Amniotic epithelial cell (primary cell): ENCODE data around the gene CHMP6.
"Not testable (repeated sequence)": the region's sequence is repeated elsewhere in the genome, so short reads cannot be mapped to it uniquely, and the experiment has no call there.

Experiments used
- DNase-seq: peaks from one replicate; pipeline ENCODE4 v3.0.0-alpha.2; 2010; ENCODE audit warnings: low read depth

The CHMP6 gene

DNA sequence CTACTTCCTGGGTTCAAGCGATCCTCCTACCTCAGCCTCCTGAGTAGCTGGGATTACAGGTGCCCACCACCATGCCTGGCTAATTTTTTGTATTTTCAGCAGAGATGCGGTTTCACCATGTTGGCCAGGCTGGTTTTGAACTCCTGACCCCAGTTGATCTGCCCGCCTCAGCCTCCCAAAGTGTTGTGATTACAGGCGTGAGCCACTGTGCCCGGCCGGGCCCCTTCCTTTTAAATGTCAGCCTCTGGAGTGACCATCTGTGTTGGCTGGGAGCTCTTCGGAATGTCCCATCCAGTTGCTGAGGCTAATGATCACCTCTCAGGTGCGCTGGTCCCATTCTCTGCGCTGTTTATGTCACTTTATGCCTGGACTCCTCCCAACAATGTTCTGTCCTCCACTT, 38.7 kb downstream of the CHMP6 start:
- not testable (repeated sequence) for DNase-seq

DNA sequence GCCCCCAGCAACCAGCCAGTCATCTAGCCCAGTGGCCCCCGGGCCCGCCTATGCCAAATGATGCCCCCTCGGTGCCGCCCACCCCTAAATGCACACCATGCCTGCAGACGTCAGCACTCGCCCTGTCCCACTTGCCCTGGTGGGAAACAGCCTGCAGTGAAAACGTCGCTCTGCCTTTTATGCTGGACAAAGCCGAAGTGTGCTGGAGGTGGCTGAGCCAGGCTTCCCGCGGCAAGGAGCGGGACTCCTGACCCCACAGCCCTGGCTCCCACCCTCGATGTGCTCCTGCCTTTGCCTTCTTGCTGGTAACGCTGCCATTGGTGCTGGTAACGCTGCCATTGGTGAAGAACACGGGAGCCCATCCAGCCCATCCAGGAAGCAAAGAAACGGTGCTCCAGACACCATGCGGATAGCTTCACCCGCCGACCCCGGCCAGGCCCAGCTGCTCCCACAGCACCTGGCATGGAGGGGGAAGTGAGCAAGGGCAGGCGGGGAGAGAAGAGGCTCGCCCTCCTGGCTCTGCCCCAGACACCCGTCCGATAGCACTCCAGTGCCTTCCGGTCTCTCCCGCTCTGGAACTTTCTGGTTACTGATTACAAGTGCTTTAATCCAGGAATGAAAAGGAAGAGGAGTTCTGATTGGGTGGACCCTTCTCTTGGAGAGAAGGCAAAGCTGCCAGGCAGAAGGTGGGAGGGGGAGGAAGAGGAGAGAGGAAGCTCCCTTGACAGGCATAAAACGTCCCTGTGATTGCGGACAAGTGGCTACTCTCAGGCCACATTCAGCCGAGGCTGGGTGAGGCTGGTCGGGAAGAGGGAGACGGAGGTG, 39.3 kb downstream of the CHMP6 start:
- DNase-seq = no peak

DNA sequence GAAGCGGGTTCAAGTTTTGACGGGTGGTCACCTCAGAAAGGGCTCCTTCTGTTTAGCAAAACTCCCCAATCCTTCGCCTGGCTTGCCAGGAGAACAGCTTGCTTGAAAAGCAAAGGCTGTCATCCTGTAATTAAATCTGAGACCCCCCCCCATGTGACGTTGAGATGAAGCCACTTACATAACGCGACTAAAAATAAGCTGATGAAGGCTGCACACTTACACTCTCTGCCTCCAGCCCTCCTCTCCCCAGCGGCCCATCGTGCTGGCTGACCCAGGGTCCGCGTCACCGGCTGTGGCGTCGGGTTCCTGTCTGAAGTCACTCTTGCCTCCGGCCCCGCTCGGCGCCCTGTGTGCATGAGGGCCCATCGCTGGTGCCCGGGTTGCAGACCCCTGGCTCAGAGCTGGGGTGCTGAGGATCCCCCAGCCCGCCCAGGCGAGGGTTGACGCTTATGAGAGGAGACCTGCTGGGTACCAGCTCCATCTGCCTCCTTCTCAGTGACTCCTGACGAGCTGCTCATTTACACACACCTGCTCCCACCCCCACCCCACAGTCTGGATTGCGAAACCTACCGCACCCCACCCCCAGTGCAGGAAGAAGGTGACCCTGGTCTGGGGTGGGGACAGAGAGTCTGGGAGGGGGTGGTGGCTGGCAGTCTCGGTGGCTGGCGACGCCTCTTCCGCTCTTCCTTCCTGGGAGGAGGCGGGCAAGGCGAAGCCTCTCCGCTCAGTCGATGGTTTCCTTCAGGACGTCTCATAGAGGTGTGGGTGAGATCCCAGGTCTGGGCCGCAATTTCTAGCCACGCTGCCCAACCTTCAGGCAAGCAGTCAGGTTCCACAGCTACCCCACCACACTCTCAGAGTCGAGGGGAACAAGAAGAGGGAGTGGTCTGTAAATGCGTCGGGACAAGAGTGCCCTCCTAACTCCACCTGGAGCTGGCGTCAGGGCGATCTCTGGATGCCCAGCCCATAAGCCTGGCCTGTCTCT, 40.2 kb downstream of the CHMP6 start:
- DNase-seq = no peak

DNA sequence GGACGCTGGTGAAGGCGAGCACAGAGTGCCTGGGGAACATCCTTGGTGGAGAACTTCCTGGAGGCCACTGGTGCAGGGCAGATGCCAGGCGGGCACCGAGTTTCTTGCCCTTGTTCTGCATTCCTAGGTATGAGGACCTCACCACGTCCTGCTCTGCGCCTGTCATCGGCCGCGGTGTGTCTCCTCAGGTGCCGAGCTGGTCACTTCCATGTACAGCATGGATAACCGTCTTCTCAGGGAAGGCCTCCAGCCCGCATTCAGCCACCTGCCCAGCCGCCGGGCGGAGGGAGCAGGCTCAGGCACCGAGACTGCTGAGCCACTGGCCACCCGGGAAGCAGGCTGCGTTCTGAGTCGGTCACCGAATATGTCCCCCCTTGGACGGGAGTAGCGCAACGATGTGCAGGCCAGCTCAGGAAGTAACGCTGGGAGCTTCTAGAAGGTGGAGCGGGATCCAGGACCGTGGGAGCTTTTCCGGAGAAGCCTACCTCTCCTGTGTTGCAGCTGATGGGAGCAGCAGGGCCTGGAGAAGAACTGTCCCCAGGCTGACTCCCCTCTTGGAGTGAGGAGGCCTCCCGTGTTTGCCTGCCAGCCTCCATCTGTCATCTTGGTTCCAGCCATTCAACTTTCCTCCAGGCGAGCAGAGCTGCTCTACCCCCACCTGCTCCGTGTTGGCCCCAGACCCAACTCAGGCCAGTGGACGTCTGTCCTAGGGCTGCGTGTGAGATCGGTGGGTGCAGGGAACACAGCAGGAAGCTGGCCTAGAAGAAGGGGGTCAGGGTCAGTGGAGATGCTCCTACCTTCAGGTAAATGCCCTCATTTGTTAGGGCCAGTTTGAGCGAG, 41.2 kb downstream of the CHMP6 start:
- DNase-seq = no peak

DNA sequence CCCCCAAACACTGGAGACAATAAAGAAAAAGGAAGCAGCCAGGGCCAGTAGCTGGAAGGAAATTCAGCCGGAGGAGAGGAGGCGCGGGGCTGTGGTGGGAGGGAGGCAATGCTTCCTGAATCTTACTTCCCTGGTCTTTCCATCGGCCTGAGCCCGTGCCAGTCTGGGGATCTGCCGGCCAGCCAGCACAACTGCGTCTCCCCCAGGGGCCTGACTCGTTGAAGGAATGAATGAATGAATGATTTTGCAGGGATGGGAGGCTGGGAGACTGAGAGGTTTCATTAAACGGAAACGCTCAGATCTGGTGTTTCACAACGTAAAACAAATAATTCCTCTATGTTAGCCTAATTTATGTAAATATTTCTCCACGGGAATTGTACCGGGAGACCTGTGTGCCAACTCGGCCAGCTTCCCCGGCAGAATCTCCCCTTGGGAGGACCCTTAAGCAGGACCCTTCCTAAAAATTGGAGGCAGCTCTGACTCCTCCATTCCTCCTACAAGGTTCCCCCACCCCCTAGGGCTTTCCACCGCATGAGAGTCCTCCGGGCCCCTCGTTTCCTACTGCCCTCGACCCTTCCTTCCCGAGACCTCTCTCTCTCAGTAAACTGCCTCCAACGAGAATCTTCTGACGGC, 42.0 kb downstream of the CHMP6 start:
- DNase-seq = no peak

DNA sequence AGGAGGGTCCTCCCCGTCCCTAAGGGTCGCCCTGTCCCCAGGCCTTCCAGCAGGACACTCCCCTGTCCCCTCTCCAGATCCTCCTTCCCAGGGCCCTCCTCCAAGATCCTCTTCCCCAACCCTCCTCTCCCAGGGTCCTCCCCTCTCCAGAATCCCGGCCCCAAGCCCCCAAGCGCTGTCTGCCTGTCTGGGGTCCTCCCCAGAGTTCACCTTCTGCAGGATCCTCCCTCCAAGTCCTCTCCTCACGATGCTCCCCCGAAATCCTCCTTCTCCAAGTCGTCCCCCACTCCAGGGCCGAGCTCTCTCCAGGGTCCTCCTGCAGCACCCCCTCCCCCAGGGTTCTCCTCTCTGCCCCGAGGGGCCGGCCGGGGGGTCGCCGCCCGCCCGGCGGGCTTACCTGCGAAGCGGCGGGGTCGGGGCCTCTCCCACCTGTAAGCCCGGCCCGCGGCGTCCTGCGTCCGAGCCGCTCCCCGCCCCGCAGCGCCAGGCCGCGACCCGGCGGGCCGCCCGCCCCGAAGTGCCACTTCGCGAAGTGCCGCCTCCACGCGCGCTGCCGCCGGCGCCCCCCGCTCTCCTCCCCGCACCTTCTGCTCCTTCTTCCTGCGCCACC, 42.6 kb downstream of the CHMP6 start:
- DNase-seq = no peak

DNA sequence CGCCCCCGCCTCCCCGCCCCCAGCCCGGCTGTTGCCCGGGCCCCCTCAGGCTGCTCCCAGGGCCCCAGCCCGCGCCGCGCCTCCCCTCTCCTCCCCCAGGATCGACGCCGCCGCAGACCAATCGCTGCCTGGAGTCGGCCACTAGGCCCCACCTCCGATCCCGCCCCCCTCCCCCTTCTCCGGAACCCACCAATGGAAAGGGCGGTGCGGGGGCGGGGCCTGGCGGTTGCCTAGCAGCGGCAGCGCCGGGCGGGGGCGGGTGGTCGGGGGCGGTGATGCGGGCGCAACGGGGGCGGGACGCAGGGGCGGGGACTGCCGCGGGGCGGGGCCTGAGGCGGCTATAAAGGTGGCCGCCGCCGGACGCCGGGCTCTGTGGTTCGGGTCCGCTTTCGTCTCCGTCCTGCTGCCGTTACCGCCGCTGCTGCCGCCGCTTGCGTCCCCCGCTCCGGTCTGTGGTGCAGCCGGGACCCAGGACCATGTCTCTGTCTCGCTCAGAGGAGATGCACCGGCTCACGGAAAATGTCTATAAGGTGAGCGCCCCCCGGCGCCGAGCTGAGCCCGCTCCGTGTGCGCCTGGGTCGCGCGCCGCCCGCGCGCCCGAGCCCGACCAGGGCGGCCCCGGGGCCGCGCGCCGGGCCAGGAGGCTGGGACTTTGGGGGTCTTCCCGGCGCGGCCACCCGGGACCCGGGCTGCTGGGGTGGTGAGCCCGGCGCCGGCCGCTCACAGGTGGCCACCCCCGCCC, 43.3 kb downstream of the CHMP6 start, which contains the start of gene BAIAP2:
TSS of gene BAIAP2 (plus strand) at position 373 of the 742 bp plus-strand sequence. CDS start at position 477, 104 bp downstream.
- DNase-seq = peak; percentile 88

DNA sequence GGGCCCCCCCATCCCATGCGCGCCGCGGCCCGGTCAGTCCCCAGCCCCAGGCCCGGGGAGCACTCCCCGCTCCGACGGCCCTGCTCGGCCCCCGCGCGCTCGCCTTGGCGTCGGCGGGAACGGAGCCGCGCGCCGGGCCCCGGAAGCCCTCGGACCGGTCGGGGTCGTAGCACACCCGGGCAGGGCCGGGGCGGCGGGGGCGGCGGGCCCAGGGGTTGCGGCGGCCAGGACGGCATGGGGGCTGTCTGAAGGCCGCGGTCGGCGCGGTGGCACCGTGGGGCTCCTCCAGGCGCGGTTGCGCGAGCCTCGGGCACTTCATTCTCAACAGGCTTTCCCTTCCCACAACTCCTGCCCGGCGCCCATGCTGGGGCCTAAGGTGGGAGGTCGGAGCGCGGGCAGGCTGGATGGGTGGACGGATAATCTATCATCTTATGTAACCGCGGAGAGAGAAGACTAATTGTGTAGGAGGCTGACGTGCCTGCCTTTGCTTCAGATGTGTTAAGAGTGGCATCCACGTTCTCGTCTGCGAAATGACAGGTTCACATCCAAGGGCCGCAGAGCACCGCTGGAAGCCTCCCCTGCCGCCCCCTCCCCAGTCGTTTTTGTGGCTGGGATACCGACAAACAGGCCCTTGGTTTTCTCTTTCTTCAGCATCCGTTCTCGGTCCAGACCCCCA, 44.0 kb downstream of the CHMP6 start:
- peak; percentile 77 for DNase-seq

DNA sequence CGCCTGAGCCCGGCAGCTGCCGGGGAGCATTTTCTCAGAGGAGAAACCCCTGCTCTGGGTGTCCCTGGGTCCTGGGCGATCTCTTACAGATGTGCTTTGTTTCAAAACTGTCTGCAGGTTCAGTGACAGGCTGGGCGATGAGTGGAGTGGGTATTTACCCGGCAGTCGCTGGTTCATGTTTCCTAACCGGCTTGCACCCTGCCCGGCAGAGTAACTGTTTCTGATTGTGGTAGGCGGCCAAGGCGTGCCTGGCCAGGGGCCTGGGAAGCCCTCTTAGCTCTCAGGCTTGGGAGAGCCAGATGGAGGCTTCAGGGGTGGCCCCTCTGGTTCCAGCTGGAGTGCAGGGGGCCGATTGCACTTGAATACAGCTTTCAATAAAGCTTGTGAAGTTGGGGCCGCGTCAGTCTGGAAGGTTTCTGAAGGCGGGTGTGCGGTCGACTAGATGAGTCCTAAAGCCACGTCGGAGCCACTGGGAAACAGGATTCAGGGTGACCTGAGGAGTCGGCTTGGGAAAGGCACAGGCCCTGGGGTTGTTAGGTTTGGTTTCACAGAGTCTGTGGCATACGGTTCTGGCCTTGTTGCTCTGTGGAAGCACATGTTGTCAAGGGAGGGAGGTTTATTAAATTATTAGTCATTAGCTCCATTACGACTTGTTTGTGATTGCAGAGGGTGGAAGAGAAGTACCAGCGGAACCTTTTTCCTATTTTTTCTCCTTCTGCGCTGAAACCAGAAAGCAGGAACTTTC, 44.7 kb downstream of the CHMP6 start:
- DNase-seq = peak; percentile 51

DNA sequence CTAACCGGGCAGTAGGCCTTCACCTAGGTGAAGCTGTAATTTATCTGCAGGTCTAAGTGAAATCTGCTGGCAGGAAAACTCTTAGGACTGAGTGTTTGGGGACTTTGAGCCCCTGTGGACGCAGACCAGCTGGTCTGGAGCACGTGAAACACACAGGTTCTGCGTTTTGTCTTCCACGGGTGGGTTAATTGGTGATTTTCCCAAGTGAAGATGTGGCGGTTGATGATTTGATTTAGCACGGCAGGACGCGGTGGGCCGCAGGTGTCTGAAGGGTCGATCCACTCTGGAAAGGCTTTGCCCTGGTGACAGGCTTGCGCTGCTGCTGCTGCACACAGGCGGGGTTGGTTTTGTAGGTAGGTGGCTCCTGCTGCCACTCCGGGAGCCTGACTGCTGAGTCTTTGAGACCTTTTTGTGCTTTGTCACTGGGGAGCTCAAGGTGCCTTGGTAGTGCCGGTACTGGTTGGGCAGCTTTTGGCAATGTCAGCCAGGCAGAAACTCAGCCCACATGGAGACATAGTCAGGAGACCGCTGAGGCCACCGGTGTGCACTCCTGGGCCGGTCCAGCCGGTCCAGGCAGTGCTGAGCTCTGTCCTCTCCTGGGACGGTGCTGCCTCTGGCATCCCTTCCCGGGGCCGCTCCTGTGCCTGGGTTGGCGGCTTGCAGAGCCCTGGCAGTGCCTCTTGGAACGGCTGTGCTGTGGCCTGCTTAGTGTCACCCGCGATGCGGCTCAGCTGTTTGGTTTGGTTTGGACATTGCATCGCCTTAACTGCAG, 45.6 kb downstream of the CHMP6 start:
- DNase-seq = no peak

DNA sequence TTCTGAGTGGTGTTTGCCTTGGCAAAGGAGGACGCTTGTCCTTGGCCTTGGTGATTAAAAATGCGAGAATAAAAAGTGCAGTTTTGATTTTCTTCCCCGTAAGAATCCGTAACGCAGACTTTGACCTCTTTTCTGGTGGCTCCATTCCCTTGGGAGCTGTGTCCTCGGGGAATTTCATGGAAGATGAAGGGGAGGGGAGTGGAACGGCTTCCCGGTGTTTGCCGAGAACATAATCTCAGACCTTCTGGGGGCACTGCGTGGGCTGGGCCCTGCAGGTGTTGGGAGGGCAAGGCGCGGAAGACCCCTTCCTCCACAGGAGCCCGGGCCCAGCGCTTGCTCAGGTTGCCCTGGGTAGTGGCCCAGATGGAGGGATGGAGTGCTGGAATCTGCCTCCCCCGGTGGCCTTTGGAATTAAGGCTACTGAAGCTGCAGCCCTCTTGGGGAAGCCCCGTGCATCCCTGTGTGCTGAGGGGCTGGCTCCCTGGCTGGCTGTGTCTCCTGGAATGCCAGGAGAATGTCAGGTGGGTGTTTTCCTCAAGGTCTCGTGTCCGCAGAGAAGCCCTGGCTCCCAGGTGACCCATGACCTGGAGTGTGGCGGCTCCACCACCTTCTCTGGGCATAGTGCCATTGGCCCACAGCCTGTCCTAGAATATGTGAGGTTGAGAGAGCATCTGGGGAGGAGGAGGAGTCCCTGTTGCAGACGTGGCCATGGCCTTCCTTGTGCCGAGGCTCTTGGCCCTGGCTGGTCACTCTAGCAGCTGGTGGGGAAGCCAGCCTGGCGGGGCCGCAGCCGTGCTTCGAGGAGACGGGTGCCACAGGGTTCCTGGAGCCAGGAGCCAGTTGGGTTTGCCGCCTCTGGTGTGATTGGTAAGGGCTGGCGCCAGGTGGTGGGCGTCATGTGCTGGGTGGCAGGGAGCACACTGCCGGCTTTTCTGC, 46.4 kb downstream of the CHMP6 start:
- DNase-seq = no peak

DNA sequence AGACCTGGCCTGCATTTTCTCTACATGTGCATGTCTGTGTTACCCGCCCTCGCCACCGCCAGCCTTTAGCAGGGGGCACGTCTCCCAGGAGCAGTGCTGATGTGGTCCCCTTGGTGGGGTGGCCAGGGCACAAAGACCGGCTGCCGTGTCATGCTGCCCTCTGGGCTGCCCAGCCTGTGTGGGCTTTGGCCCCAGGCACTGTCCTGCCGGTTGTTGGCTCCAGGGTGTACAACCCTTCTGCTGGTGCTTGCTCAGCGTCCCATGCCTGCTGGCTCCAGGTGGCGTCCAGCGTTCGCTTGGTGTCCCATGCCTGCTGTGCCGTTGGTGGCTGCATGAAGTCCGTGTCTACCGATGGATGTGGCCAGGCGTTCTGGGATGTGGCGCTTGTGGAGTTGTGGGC, 47.5 kb downstream of the CHMP6 start:
- no peak for DNase-seq

DNA sequence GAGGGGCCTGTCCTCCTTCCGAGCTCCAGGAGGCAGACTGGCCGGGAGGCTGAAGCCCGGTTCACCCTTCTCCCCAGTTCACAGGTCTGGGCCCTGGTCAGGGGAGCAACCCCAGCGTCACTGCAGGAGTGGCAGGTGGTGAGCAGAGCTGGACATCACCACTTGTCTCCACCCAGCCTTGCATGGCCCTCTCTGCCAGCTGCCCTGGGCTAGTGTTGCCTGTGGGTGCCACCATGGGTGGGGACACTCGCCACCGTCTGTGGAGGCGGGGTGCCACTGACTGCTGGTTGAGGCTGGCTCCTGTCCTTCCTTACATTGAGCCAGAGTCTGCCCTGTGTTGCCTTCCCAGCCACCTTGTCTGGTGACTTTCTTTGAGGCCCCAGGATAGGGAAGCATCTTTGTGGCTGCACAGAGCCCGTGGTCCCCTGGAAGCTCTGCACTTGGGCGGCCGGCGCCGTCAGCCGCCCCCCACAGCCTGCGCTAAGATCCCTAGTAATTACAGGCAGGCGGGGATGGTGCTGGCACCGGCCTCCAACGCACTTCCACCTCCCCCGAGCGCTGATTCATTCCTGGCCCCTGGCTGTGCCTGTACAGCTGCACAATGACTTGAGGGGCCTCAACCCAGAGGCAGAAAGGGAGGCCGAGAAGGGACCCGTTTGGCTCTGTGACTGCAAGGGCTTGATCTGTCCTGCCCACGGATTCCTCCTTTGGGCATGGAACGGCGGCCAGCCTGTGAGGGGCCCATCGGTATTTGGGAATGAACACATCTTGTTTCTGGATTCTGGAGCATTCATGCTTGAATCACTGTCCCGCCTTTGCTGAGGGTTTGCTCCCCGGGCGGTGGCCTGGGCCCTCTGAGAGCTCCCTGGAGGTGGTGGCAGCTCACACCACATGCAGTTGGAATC, 48.5 kb downstream of the CHMP6 start:
- peak; percentile 59 for DNase-seq

DNA sequence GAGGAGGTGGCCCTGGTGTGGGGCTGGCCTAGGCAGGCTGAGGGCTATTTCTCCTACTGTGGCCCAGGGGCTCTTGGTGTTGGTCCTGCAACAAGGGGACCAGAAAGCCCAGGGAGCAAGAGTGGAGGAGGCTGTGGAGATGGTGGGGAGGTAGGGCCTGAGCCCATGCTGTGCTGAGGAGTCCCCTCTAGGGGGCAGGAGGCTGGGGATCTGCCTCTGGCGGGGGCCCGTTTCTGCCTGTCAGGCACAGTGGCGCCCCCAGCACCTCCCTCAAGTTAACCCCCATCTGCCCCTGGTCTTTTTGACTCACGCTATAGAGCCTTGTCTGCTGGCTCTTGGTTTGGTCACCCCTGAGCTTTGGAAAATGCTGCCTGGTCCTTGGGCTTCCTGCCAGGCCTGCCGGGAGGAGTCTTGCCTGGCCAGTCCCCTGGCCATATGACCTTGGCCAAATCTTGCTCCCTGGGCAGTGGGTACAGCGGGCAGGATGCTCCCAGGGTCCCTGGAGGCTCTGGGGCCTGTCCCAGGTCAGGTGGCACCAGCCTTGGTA, 49.2 kb downstream of the CHMP6 start:
- DNase-seq = no peak

DNA sequence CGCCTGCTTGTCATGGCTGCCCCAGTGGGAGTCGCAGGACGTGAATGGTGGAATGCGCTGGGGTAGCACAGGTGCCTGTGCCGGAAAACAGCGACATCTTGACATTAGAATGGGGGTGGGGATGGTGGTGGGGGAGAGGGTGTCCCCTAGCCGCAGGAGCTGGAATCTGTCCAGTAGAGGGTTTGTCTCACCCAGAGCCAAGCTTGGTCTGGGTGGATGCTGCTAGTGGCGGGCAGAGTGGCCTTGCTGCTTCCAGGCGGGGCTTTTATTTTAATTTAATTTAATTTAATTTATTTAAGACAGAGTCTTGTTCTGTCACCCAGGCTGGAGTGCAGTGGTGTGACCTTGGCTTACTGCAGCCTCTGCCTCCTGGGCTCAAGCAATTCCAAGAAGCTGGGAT, 51.0 kb downstream of the CHMP6 start:
- DNase-seq = no peak

DNA sequence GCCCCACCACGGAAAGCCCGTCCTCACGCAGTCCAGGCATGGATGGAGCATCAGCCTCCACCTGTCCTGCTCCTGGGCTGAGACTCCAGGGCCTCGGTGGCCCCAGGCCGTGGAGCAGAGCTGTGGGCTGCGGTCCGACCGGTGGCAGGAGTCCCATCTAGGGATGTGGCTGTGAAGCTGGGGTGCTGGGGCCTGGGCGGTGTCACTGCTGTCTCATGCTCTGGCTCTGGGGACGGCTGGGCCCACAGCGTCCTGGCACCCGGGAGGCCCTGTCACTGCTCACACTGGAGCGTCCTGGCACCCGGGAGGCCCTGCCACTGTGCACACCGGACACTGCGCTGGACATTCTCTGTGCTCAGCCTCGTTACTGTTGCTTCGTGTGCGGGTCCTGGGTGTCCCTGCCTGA, 51.7 kb downstream of the CHMP6 start:
- no peak for DNase-seq
